ENCODE results near the gene MKLN1.
A peak's percentile ranks its signal among the peaks of the same experiment; 100 is the strongest.

Gene MKLN1

DNA sequence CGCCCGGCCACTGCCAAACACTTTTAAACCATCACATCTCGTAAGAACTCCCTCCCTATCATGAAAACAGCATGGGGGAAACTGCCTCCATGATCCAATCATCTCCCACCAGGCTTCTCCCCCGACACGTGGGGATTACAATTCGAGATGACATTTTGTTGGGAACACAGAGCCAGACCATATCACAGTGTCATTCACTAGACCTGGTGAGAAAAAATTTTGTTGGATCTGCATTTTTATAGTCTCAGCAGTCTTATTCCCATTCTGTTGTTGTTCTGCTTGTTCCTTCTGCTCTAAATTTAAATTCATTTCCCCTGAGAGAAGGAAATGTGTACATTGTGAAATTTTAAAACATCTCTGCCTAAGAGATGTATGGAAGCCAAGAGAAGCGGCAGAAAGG lies 4.8 kb upstream of the MKLN1 start:
- no peaks in the 10 kb centered on the region for H3F3A ChIP-seq (ENCODE audit: insufficient read depth, low read length)
- H3K4me3 ChIP-seq (ENCODE audit: low read depth, low read length, poor library complexity, severe bottlenecking): no peak overlapping the region
- no peak overlapping the region for H3K9ac ChIP-seq (ENCODE audit: low read length)
- H3K4me2 ChIP-seq (ENCODE audit: low read length): no peak overlapping the region
- H3K36me3 ChIP-seq (ENCODE audit: insufficient read depth, low read length): no peaks in the 10 kb centered on the region; the same call in 1 of the 2 replicates
- peaks cover 1% of the 10 kb centered on the region for H3K79me2 ChIP-seq (ENCODE audit: insufficient read depth, low read length)
- no peaks in the 10 kb centered on the region for H3K9me2 ChIP-seq (ENCODE audit: low read depth, low read length)
- no peak for TF ChIP-seq CTCF (IDR thresholded peaks at IDR 0.05; ENCODE audit: low read length)
- TF ChIP-seq EZH2 (IDR thresholded peaks at IDR 0.05; ENCODE audit: borderline replicate concordance, low read length): no peak
- peaks cover 33% of the 10 kb centered on the region for H3K4me1 ChIP-seq (ENCODE audit: insufficient read depth, low read length, severe bottlenecking)
- H3K9me3 ChIP-seq (ENCODE audit: low read length): peaks cover 3% of the 10 kb centered on the region; the same call in 1 of the 2 replicates
- H4K20me1 ChIP-seq (ENCODE audit: insufficient read depth, low read length): no peaks in the 10 kb centered on the region
- no peak overlapping the region for H3K27ac ChIP-seq (ENCODE audit: low read depth, low read length, poor library complexity, severe bottlenecking)
- no peaks in the 10 kb centered on the region for H3K27me3 ChIP-seq (ENCODE audit: insufficient read depth, low read length)
- H2AFZ ChIP-seq (ENCODE audit: low read length): no peak overlapping the region

GRCh38 chr7:131325179-131325840 lies 2.4 kb upstream of the MKLN1 start:
- Histone ChIP-seq H4K20me1 (ENCODE audit: insufficient read depth, low read length) (no peaks in the 10 kb centered on the region), H3F3A (ENCODE audit: insufficient read depth, low read length) (no peaks in the 10 kb centered on the region), H3K9ac (ENCODE audit: low read length) (no peak overlapping the region), H3K27me3 (ENCODE audit: insufficient read depth, low read length) (no peaks in the 10 kb centered on the region), H3K9me2 (ENCODE audit: low read depth, low read length) (no peaks in the 10 kb centered on the region), H3K36me3 (ENCODE audit: insufficient read depth, low read length) (no peaks in the 10 kb centered on the region; the same call in 1 of the 2 replicates), H3K27ac (ENCODE audit: low read depth, low read length, poor library complexity, severe bottlenecking) (no peak overlapping the region), H3K79me2 (ENCODE audit: insufficient read depth, low read length) (peaks cover 26% of the 10 kb centered on the region), H3K9me3 (ENCODE audit: low read length) (peaks cover 3% of the 10 kb centered on the region; the same call in 1 of the 2 replicates), H3K4me3 (ENCODE audit: low read depth, low read length, poor library complexity, severe bottlenecking) (no peak overlapping the region), H2AFZ (ENCODE audit: low read length) (no peak overlapping the region), H3K4me2 (ENCODE audit: low read length) (no peak overlapping the region), H3K4me1 (ENCODE audit: insufficient read depth, low read length, severe bottlenecking) (peaks cover 48% of the 10 kb centered on the region)
- TF ChIP-seq EZH2 (IDR thresholded peaks at IDR 0.05; ENCODE audit: borderline replicate concordance, low read length): no peak
- no peak for TF ChIP-seq CTCF (IDR thresholded peaks at IDR 0.05; ENCODE audit: low read length)

- Histone ChIP-seq H3K4me2 (ENCODE audit: low read length) (peak overlapping the region; percentile 87), H3K9me2 (ENCODE audit: low read depth, low read length) (no peaks in the 10 kb centered on the region), H3K27ac (ENCODE audit: low read depth, low read length, poor library complexity, severe bottlenecking) (no peak overlapping the region), H3K4me3 (ENCODE audit: low read depth, low read length, poor library complexity, severe bottlenecking) (peak overlapping the region; percentile 80), H3K27me3 (ENCODE audit: insufficient read depth, low read length) (no peaks in the 10 kb centered on the region), H3F3A (ENCODE audit: insufficient read depth, low read length) (no peaks in the 10 kb centered on the region), H3K9me3 (ENCODE audit: low read length) (no peaks in the 10 kb centered on the region), H3K36me3 (ENCODE audit: insufficient read depth, low read length) (no peaks in the 10 kb centered on the region; the same call in 1 of the 2 replicates), H3K4me1 (ENCODE audit: insufficient read depth, low read length, severe bottlenecking) (peaks cover 52% of the 10 kb centered on the region), H3K9ac (ENCODE audit: low read length) (peak overlapping the region; percentile 84; the same call in 1 of the 2 replicates), H2AFZ (ENCODE audit: low read length) (no peak overlapping the region; the same call in 1 of the 2 replicates), H4K20me1 (ENCODE audit: insufficient read depth, low read length) (no peaks in the 10 kb centered on the region), H3K79me2 (ENCODE audit: insufficient read depth, low read length) (peaks cover 38% of the 10 kb centered on the region)
- TF ChIP-seq EZH2 (IDR thresholded peaks at IDR 0.05; ENCODE audit: borderline replicate concordance, low read length) (no peak), CTCF (IDR thresholded peaks at IDR 0.05; ENCODE audit: low read length) (no peak)
Measured at GRCh38 chr7:131326576-131326975, 1.1 kb upstream of the MKLN1 start.

Data from OCI-LY1 (cell line).